Cardiac septum (tissue), 1 donor: ENCODE data around the gene ADM2. TPM values are rescaled to one million over a fixed set of nuclear protein-coding genes. Genes with fewer than 3 reads are reported as not detected.

Experiments used
- DNase-seq: peaks from one replicate; pipeline ENCODE4 v3.0.0-alpha.2; 2020; ENCODE audit warnings: low spot score
- intact Hi-C: fragments of 100-400 bp; cut with DNase I; formaldehyde crosslinking; loops from one replicate; pipeline ENCODE4 v1.14.0; 2022
- total RNA-seq: library from RNA; stranded (reverse); fragmentation: NEBNext Ultra II Directional; extraction: Animal tissue kit (Norgen Biotek cat#: 25700); gene quantifications from one replicate; pipeline ENCODE4 v1.2.1, GENCODE V29; 2021
- donor health status: DM: no; HTN: no; CAD: no.

Gene ADM2
- total RNA-seq, 1 donor from 2014 or later = 0.13 TPM

DNA sequence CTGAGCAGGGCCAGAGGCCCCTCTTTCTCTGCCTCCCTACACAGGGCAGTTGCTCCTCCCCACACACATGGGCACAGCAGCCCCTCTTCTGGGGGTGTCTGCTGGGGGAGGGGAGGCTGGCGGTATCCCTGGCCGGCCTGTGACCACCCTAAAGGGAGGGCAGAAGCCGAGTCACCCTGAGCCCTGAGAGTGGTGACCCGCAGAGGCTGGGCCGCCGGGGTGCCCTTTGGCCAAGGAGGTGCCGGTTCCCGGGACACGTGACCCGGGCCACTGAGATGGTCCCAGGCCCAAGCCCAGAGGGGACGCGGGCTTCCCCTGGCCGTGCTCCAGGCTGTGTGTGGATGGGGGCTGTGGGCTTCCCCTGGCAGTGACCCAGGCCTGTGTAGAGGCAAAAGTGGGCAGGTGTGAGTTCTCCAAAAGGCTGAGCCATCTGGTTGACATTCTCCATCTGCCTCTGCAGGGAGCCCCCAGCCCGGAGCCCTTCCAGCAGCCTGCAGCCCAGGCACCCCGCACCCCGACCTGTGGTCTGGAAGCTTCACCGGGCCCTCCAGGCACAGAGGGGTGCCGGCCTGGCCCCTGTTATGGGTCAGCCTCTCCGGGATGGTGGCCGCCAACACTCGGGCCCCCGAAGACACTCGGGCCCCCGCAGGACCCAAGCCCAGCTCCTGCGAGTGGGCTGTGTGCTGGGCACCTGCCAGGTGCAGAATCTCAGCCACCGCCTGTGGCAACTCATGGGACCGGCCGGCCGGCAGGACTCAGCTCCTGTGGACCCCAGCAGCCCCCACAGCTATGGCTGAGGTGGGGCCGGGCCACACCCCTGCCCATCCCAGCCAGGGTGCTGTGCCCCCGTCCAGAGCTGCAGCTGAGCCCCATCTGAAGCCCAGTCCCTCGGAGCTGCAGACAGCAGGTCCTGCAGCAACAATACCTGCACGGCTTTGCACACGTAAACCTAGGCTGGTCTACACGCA is 1.0 kb downstream of the ADM2 start:
- DNase-seq = no peak

DNA sequence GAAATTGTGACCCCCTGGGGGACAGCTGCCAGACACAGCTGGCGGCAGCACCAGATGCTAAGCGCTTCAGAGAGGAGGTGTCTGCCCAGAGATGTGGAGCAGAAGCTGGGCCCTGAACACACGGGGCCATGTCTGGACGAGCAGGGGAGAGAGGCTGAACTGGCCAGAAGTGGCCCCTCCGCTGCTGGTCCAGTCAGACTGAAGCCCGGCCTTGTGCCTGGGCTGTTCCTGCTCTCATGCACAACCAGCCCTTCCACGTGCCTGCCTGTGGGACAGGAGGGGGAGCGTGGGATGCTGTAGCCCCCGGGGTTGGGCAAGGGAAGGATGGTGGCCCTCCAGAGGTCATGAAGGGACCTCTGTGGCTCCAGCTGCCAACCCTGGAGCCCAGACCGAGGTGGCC is 1.8 kb downstream of the ADM2 start:
- no peak for DNase-seq
- intact Hi-C loops = no loop called here

More for the DNA sequence above, 1.0 kb downstream of the ADM2 start:
- intact Hi-C loops = no loop called here

DNA sequence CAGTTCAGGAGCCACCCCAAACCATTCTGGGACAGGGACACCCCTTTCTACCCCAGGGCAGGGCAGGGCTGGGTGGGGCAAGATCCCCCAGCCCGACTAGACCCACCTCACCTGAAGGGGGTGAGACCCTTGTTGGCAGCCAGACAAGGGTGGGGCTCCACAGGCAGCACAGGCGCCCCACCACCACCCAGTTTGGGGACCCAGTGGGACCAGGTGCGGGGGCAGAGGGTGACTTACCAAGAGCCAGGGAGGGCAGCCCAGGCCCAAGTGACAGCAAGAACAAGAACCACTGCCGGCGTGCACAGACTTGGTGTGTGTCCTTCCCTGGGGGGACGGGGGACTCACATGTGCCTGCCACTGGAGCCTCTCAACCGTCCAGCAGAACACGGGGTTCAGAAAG is 2.2 kb downstream of the ADM2 start:
- no peak for DNase-seq
- intact Hi-C loops = no loop called here

DNA sequence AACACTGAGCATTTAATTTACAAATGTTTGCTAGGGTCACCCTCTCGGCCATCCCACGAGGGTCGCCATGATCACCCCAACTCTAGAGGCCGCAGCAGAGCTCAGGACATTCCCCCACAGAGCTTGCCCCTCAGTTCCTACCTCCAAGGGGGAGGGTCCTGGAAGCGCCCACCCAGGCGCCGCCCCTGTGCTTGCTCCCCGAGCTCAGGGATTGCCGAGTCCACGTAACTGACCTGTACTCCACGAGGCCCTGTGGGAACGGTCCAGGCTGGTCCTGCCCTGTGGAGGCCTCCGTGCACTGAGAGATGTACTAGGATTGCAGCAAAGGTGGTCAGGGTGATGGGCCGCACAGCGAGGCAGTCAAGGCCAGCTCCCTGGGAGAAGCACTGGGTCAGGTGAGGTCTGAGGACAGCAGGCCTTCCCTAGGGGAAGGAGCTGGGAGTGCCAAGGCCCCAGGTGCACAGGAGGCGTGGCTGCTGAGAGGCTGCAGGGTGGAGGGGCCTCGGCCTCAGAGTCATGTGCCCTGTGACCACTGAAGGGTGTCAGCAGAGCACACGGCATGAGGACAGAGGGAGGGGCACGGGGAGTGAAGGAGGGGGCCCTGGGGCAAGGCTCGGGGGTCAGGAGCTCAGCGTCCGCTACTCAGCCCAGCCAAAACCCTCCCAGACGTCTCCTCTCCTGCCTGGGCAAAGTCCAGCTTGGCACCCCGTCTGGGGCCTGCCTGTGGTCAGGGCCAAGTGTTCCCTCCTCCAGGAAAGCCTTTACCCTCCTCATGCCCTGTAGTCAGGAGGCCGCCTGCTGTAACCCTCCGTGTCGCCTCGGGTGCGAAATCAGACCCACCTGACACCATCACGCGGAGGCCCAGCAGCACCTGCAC is 2.9 kb downstream of the ADM2 start:
- DNase-seq = no peak
- intact Hi-C loops = no loop called here

DNA sequence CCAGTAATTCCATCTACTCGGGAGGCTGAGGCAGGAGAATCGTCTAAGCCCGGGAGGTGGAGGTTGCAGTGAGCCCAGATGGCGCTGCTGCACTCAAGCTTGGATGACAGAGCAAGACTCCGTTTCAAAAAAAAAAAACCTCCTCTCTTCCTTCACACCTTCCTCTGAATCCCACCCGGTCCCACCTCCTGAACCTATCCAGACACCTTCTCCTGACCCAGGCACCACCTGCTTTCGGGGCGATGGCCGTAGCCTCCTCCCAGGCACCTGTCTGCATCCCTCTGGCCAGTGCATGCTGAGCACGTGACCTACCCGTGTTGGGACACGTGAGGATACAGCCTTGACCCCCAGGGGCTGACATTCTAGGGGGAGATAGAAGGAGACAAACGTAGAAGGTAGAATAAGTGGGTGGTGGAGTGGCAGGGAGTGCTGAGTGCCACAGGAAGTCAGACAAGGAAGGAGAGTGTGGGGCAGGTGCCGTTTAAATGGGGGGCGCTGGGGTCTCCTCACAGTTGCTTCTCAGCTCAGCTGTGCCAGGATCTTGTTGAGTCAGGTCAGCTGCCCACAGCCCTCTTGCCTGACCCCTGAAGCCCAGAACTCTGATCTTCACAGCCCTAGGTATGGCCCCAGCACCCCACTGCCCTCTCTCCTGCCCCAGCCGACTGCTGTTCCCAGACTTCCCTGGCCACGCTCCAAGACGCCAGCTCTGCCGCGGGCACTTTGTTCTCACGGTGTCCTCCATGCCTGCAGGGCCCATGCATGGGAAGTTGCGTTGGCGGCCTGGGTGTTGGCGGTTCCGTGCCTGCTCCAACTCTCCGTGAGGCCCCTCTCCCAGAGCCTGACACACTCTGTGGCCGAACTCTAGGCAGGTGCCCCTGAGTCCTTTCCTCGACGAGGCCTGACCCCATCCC is 4.1 kb downstream of the ADM2 start:
- no peak for DNase-seq
- intact Hi-C loops = no loop called here

DNA sequence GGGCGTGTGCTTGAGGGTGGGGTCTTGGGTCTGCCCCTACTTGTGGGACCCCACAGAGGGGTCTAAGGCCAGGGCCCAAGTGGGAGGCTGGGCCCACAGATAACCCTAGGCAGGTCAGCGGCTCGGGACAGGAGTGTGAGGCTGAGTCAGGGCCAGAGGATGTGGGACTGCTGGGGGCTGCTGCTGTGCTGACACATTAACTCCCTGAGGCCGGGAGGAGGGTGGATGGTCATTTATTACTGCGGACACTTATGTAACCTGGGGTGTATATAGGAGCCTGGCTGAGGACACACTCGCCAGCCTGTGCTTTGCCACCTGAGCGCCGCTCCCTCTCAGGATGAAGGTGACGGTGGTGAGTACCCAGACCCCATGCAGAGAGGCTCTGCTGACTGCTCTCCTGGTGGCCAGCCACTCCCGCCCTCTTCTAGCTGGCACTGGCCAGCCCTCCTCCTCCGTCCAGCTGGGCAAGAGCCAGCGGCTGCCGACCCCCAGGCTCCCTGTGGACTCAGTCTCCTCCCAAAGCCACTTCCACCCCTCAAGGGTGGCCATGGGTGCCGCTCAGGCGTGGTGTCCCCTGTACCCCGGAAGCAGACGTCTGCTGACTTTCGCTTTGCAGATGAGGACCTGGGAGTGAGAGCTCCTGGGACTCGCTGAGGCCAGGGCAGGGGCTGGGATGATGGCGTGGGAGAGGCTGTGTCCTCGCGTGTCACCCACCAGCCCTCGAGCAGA is 5.4 kb downstream of the ADM2 start, which contains the start of gene MIOX:
Gene MIOX (plus strand): TSS at position 299 of the 729 bp plus-strand sequence. CDS start 39 bp downstream, at position 338.
- intact Hi-C loops = no loop called here
- no peak for DNase-seq

DNA sequence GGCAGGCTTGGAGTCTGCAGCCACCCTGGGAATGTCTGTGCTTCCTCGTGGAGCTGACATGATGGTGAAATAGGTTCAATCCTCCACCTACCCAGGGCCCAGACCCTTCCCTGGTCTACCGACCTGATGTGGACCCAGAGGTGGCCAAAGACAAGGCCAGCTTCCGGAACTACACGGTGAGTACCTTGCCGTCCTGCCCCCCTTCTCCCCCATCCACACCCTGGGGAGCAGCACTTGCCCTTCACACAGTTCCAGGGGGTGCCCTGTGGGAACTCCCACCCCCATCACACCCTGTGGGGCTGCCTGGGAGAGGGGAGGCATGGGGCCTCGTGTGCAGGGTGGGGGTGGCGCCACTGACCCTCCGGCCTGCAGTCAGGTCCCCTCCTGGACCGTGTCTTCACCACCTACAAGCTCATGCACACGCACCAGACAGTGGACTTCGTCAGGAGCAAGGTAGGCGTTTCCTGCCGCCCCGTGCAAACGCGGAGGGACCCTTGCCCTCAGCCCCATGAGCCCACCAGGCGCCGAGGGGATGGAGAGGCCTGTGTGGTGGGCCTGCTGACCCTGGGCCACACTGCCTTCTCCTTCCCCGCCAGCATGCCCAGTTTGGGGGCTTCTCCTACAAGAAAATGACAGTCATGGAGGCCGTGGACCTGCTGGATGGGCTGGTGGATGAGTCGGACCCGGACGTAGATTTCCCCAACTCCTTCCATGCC is 6.1 kb downstream of the ADM2 start:
- intact Hi-C loops = no loop called here
- DNase-seq = no peak

DNA sequence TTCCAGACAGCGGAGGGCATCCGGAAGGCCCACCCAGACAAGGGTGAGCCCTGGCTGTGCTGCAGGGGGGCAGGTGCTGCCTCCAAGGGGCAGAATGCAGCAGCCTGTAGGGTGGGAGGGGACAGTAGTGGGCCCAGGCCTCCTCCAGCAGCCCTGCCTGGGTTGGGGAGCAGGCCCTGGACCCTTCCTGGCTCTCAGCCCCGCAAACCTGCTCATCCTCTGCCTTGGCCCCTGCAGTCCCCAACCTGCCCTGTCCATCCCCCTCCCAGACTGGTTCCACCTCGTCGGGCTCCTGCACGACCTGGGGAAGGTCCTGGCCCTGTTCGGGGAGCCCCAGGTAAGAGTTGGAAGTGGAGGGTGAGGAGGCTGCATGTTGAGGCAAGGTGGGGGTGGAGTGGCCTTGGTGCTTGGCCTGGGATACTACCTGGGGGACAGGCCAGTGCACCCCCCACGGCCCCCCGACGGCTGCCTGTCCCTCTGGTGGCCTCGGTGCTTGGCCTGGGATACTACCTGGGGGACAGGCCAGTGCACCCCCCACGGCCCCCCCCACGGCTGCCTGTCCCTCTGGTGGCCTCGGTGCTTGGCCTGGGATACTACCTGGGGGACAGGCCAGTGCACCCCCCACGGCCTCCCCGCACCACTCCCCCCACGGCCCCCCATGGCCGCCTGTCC is 6.8 kb downstream of the ADM2 start:
- DNase-seq = no peak
- intact Hi-C loops = no loop called here

DNA sequence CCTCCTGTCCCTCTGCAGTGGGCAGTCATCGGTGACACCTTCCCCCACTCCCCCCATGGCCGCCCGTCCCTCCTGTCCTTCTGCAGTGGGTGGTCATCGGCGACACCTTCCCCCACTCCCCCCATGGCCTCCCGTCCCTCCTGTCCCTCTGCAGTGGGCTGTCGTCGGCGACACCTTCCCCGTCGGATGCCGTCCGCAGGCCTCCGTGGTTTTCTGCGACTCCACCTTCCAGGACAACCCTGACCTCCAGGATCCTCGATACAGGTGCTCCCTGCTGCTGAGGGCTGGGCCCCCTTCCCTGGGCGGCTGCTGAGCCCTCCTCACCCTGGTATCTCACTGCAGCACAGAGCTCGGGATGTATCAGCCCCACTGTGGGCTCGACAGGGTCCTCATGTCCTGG is 7.5 kb downstream of the ADM2 start:
- intact Hi-C loops = no loop called here

DNA sequence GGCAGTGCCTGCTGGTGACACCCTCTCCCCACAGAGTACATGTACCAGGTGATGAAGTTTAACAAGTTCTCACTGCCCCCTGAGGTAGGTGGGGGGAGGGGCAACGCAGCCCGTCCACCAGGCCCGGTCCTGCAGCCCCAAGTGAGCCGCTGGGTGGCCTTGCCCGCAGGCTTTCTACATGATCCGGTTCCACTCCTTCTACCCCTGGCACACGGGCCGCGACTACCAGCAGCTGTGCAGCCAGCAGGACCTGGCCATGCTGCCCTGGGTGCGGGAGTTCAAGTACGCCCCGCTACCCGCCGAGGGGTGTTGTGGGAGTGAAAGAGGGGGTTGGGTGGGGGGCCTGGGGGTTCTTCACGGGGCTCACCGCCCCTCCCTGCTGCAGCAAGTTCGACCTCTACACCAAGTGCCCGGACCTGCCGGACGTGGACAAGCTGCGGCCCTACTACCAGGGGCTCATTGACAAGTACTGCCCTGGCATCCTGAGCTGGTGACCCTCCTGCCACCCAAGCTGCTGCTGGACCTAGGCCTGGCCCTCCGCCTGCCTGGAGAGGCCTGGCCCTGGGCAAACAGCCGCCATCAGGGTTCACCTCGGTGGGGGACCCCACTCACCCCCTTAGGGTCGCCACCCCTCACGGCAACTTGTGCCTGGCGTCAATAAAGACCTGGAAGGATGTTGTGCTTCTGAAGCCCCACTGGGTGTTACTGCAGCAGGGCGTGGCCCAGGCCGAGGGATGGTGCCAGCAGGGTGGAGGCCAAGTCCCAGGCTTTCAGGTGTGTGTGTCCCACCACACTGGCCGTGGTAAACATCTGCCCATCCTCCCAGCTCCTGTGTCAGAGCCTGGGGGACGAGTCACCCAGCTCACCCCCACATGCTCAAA is 8.3 kb downstream of the ADM2 start:
- DNase-seq = no peak
- intact Hi-C loops = no loop called here

More for the DNA sequence above, 7.5 kb downstream of the ADM2 start:
- no peak for DNase-seq

DNA sequence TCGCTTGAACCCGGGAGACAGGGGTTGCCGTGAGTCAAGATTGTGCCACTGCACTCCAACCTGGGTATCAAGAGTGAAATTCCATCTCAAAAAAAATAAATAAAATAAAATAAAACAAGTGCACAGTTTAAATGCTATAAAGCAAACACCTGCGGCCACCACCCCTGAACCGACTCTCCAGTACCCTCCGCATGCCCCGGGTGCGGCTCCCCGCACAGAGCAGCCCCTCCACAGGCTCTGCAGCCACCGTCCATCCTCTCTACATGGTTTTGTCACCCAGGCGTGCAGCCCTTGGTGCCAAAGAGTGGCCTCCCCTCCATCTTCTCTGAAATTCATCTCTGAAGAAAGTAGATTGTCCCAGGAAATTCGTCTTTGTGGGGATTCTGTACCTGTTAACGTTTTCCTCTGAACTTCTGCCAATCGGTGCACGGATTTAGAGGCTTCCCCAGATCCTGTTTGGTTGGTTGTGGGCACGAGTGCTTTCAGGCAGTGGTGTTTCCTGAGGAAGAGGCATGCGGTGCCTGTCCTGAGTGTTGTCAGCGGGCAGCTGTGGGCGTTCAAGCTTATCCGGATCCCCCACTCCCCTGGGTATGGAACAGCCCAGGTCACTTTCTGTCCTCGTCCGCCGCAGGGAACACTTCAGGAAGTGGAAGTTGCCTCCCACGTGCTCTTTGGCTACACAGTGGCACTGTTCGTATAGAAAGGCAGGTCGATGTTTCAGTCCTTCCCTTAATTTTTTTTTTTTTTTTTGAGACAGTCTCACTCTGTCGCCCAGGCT is 9.4 kb downstream of the ADM2 start:
- DNase-seq = no peak
- intact Hi-C loops = no loop called here

DNA sequence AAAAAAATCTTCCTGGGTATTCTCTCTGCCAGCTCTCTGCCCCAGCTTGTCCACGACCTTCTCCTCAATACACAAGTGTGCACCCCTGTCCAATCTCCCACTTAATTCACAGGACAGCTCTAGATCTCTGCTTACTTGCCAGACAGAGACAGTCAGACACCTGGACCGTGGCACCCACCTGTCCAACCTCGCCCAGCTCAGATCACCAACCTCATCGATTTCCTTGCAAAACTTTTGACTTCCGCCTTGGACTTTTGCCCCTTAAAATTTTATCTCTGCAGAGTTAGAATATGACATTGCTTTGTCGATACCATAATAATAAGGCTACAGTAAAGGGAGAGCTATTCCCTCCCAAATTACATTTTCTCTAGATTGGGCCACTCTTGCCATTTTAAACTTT is 15.8 kb downstream of the ADM2 start:
- intact Hi-C loops = no loop called here
- DNase-seq = no peak

DNA sequence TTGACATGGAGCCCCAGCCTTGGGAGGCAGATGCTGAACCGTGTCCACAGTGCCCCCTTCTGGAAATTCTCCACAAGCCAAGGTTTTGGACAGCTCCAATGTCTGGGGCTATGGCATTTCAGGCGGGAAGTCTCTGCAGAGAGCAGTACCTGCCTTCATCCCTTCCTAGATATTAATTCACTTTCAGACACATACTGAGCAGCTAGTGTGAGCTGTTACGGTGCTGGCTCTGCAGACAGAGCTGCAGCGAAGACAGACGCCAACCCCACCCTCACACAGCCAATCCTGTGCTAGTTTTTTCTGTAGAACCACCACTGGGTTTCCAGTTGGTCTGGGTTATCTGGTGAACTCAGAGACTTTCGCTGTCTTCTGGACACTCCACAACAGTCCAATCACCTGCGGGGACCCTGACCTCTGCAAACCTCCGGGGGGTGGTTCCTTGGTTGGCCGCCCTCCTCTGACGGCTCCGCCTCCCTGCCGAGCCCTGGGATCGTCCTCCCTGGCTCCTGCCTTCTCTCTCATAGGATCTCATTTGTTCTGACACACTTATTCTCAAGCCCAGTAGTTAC is 17.1 kb downstream of the ADM2 start:
- intact Hi-C loops = no loop called here
- no peak for DNase-seq

DNA sequence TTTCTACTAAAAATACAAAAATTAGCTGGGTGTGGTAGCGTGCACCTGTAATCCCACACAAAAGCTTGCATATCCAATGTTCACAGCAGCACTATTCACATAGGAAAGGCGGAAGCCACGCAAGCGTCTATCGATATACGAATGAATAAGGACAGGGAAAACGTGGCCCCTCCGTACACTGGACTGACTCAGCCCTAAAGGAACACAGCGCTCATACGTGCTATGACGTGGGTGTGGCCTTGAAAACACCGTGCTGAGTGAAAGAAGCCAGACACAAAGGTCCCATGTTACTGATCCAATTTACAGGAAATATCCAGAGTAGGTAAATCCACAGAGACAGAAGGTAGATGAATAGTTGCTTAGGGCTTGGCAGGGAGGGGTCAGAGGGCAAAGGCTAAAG is 19.1 kb downstream of the ADM2 start:
- DNase-seq = no peak
- intact Hi-C loops = loop anchor here (10.0 kb wide), 1 partner anchor 256 kb away; the partner anchor contains the start of gene TUBGCP6

DNA sequence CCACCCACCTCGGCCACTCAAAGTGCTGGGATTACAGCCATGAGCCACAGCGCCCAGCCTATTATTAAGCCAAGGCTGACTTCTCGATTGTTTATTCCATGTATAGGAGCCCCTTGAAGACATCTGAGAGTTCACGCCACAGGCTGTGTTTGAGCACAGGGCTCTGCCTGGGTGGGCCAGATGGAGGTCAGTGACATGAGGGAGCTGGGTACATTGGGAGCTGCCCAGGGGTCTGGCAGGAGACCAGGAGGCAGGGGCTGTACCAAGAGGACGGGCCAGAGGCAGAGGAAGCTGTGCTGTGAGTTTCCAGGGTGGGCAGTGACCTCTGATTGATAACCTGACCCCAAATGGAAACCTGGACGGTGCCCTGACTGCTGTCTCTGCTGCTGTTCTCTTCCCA is 20.8 kb downstream of the ADM2 start:
- no peak for DNase-seq
- intact Hi-C loops = loop anchor here (10.0 kb wide), 1 partner anchor 257 kb away; the partner anchor contains the start of gene TUBGCP6
